ENCODE results near the gene TMEM14B. TPM values are rescaled to one million over a fixed set of nuclear protein-coding genes. Genes with fewer than 3 reads are reported as not detected.

Gene TMEM14B
- total RNA-seq, 4 donors from 2014 or later = 114 to 217 (median 197) TPM

DNA sequence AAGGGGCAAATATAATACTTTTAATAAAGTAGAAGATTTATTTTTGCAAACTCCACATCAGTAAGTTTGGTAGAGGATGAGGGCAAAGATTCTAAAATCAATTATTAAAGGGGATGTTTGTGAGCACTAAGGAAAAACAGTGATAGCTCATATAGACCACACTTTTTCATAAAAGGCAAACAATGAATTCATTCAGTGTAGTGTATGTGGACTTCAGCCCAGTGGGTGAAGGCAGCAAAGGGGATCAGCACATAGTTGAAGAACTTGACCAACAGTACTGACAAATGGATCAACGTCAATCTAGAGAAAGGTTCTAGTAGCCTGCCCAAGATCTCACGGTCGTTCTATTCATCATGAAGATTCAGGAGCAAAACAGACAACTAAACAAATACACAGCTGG is 45.4 kb downstream of the TMEM14B start:
- no peak for DNase-seq
- Histone ChIP-seq H3K4me3 (replicated peaks in 1 of 3) (no peak overlapping the region), H3K4me1 (no peaks in the 10 kb centered on the region), H3K36me3 (no peaks in the 10 kb centered on the region), H3K27ac (no peak overlapping the region), H3K27me3 (no peaks in the 10 kb centered on the region), H3K9me3 (no peaks in the 10 kb centered on the region)
- TF ChIP-seq POLR2A (IDR thresholded peaks at IDR 0.05) = no peak
- 90 to 99% methylated on average over 3 of the region's 3 CpGs for WGBS, 2 donors
- intact Hi-C loops (cut with DNase I) = loop anchor here (10.0 kb wide), 1 partner anchor 308 kb away; no protein-coding TSS in a partner anchor

- Histone ChIP-seq H3K9me3 (no peaks in the 10 kb centered on the region), H3K27me3 (no peaks in the 10 kb centered on the region), H3K27ac (no peak overlapping the region), H3K4me3 (replicated peaks in 1 of 3) (no peak overlapping the region), H3K4me1 (no peaks in the 10 kb centered on the region), H3K36me3 (no peaks in the 10 kb centered on the region)
- no peak for TF ChIP-seq POLR2A (IDR thresholded peaks at IDR 0.05)
- TF ChIP-seq, protein P1, sequence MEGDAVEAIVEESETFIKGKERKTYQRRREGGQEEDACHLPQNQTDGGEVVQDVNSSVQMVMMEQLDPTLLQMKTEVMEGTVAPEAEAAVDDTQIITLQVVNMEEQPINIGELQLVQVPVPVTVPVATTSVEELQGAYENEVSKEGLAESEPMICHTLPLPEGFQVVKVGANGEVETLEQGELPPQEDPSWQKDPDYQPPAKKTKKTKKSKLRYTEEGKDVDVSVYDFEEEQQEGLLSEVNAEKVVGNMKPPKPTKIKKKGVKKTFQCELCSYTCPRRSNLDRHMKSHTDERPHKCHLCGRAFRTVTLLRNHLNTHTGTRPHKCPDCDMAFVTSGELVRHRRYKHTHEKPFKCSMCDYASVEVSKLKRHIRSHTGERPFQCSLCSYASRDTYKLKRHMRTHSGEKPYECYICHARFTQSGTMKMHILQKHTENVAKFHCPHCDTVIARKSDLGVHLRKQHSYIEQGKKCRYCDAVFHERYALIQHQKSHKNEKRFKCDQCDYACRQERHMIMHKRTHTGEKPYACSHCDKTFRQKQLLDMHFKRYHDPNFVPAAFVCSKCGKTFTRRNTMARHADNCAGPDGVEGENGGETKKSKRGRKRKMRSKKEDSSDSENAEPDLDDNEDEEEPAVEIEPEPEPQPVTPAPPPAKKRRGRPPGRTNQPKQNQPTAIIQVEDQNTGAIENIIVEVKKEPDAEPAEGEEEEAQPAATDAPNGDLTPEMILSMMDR (IDR thresholded peaks at IDR 0.05) = no peak
- DNase-seq = no peak
- intact Hi-C loops (cut with DNase I) = loop anchor here (10.0 kb wide), 1 partner anchor 309 kb away; no protein-coding TSS in a partner anchor
- 93 to 96% methylated on average over 6 of the region's 6 CpGs for WGBS, 2 donors
Observed at GRCh38 chr6:10793695-10794094, 46.1 kb downstream of the TMEM14B start.

GRCh38 chr6:10794239-10794638 is 46.6 kb downstream of the TMEM14B start:
- Histone ChIP-seq H3K36me3 (no peaks in the 10 kb centered on the region), H3K4me1 (no peaks in the 10 kb centered on the region), H3K9me3 (no peaks in the 10 kb centered on the region), H3K27me3 (no peaks in the 10 kb centered on the region), H3K27ac (no peak overlapping the region), H3K4me3 (replicated peaks in 1 of 3) (no peak overlapping the region)
- DNase-seq = no peak
- WGBS, 2 donors = 80 to 81% methylated on average over 3 of the region's 3 CpGs
- no peak for TF ChIP-seq POLR2A (IDR thresholded peaks at IDR 0.05)
- TF ChIP-seq, protein P1 (IDR thresholded peaks at IDR 0.05) = no peak
- intact Hi-C loops (cut with DNase I) = loop anchor here (10.0 kb wide), 1 partner anchor 309 kb away; no protein-coding TSS in a partner anchor

GRCh38 chr6:10800810-10801209 is 53.2 kb downstream of the TMEM14B start:
- Histone ChIP-seq H3K27me3 (no peaks in the 10 kb centered on the region), H3K9me3 (no peaks in the 10 kb centered on the region), H3K4me1 (no peaks in the 10 kb centered on the region), H3K27ac (no peak overlapping the region), H3K4me3 (replicated peaks in 1 of 3) (no peak overlapping the region), H3K36me3 (no peaks in the 10 kb centered on the region)
- TF ChIP-seq, protein P1 (IDR thresholded peaks at IDR 0.05) = no peak
- no peak for TF ChIP-seq POLR2A (IDR thresholded peaks at IDR 0.05)
- no peak for DNase-seq
- 83 to 85% methylated on average over 3 of the region's 3 CpGs for WGBS, 2 donors
- intact Hi-C loops (cut with DNase I) = no loop called here

GRCh38 chr6:10801224-10801848 is 53.7 kb downstream of the TMEM14B start:
- 31 to 42% methylated on average over 2 of the region's 2 CpGs for WGBS, 2 donors
- peak; percentile 54 to 61 for DNase-seq
- intact Hi-C loops (cut with DNase I) = no loop called here

More at GRCh38 chr6:10801224-10801848, 53.7 kb downstream of the TMEM14B start:
- no peak overlapping the region for H3K27ac ChIP-seq
- no peaks in the 10 kb centered on the region for H3K27me3 ChIP-seq
- H3K9me3 ChIP-seq = no peaks in the 10 kb centered on the region
- no peak overlapping the region for H3K4me3 ChIP-seq (replicated peaks in 1 of 3)
- no peaks in the 10 kb centered on the region for H3K4me1 ChIP-seq
- H3K36me3 ChIP-seq = no peaks in the 10 kb centered on the region
- TF ChIP-seq POLR2A (IDR thresholded peaks at IDR 0.05) = no peak
- TF ChIP-seq, protein P1 (IDR thresholded peaks at IDR 0.05) = peak; percentile 84 to 98 (median 85)

Small RNAs within 50 kb of the gene (small RNA-seq; reads per million reads assigned to genes)
- gene RNA5SP203 = not detected

Other genes starting within 250 kb of the TMEM14B start
- gene GCNT2, start 226.5 kb upstream of the TMEM14B start, total RNA-seq = 1 to 10 TPM; 4.0 to 9.8 (median 8.0) TPM
- not detected for gene C6orf52, start 53.2 kb upstream of the TMEM14B start, total RNA-seq
- 10 to 100 TPM in 3 of 4 donors, 1 to 10 TPM in 1; 8.8 to 15.6 (median 12.7) TPM for gene PAK1IP1, start 52.8 kb upstream of the TMEM14B start, total RNA-seq
- gene TMEM14C, start 24.7 kb upstream of the TMEM14B start, total RNA-seq = 100 to 1,000 TPM; 103 to 215 (median 162) TPM
- under 1 TPM in 1 of 4 donors, not detected in 3; 0.21 TPM for gene MAK, start 90.7 kb downstream of the TMEM14B start, total RNA-seq
- gene GCM2, start 134.2 kb downstream of the TMEM14B start, total RNA-seq = not detected
- 1 to 10 TPM in 3 of 4 donors, under 1 TPM in 1; 0.78 to 4.5 (median 1.8) TPM for gene SYCP2L, start 139.2 kb downstream of the TMEM14B start, total RNA-seq